ENCODE measurements around the gene SZT2.

DNA sequence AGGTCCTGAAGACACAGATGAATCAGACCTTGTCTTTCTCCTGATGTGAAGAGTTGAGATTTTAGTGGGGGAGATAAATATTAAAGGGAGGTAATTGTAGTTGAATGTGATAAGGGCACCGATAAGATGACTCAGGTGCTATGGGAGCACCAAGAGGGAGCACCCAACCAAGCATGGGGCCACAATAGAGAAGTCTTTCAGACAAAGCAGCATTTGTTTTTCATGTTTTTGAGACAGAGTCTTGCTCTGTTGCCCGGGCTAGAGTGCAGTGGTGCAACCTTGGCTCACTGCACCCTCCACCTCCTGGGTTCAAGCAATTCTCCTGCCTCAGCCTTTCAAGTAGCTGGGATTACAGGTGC is 16.2 kb downstream of the SZT2 start:
- TF ChIP-seq, protein P1, sequence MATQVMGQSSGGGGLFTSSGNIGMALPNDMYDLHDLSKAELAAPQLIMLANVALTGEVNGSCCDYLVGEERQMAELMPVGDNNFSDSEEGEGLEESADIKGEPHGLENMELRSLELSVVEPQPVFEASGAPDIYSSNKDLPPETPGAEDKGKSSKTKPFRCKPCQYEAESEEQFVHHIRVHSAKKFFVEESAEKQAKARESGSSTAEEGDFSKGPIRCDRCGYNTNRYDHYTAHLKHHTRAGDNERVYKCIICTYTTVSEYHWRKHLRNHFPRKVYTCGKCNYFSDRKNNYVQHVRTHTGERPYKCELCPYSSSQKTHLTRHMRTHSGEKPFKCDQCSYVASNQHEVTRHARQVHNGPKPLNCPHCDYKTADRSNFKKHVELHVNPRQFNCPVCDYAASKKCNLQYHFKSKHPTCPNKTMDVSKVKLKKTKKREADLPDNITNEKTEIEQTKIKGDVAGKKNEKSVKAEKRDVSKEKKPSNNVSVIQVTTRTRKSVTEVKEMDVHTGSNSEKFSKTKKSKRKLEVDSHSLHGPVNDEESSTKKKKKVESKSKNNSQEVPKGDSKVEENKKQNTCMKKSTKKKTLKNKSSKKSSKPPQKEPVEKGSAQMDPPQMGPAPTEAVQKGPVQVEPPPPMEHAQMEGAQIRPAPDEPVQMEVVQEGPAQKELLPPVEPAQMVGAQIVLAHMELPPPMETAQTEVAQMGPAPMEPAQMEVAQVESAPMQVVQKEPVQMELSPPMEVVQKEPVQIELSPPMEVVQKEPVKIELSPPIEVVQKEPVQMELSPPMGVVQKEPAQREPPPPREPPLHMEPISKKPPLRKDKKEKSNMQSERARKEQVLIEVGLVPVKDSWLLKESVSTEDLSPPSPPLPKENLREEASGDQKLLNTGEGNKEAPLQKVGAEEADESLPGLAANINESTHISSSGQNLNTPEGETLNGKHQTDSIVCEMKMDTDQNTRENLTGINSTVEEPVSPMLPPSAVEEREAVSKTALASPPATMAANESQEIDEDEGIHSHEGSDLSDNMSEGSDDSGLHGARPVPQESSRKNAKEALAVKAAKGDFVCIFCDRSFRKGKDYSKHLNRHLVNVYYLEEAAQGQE (IDR thresholded peaks at IDR 0.05; ENCODE audit: insufficient read depth in 1 of 2, low read depth in 2 of 2, low read length in 2 of 2): no peak
- TF ChIP-seq POLR2AphosphoS5 (IDR thresholded peaks at IDR 0.05; ENCODE audit: low read depth, low read length) (no peak), FOXP2 (optimal IDR thresholded peaks at IDR 0.05; ENCODE audit: borderline replicate concordance, extremely low read depth, extremely low read length, insufficient read depth) (no peak), SIN3A (IDR thresholded peaks at IDR 0.05; ENCODE audit: borderline replicate concordance, insufficient read depth, low read length) (no peak)
